Lung (tissue), 13 donors: ENCODE results near the gene NLRP5. TPM values are rescaled to one million over a fixed set of nuclear protein-coding genes. Genes with fewer than 3 reads are reported as not detected.

Experiments used
- ATAC-seq: fragments of 200-7000 bp; cut with Tn5 transposase; one replicate; pipeline ENCODE4 v1.9.1; 2020; ENCODE audit warnings: moderate number of reproducible peaks; ENCODE audit not compliant: insufficient read depth, low FRiP score
- DNase-seq, 3 donors: peaks; one replicate each; pipeline ENCODE4 v3.0.0-alpha.2; 2013 to 2017
- H3K27ac ChIP-seq, 2 donors: one replicate each; pipeline ENCODE4 v1.5.1; 2013; ENCODE audit warnings: mild to moderate bottlenecking in 2 of 2, moderate library complexity in 2 of 2, control low read depth in 1 of 2, inconsistent platforms in 1 of 2, low read depth in 1 of 2, low read length in 1 of 2
- H3K27me3 ChIP-seq, 3 donors: one replicate each; pipeline ENCODE4 v1.5.1; 2013; ENCODE audit warnings: low read length in 2 of 3; ENCODE audit not compliant: control insufficient read depth in 3 of 3, insufficient read depth in 3 of 3
- H3K36me3 ChIP-seq, 4 donors: one replicate each; pipeline ENCODE4 v1.5.1; 2013; ENCODE audit warnings: low read length in 4 of 4, mild to moderate bottlenecking in 1 of 4, moderate library complexity in 1 of 4; ENCODE audit not compliant: control insufficient read depth in 4 of 4, insufficient read depth in 4 of 4
- H3K4me1 ChIP-seq, 5 donors: one replicate each; pipeline ENCODE4 v1.5.1; 2013; ENCODE audit warnings: low read length in 5 of 5, mild to moderate bottlenecking in 2 of 5, moderate library complexity in 1 of 5; ENCODE audit not compliant: control insufficient read depth in 5 of 5, insufficient read depth in 5 of 5
- H3K4me3 ChIP-seq: one replicate; pipeline ENCODE4 v1.5.1; 2013; ENCODE audit warnings: mild to moderate bottlenecking, control low read depth, moderate library complexity
- H3K9ac ChIP-seq, 2 donors: one replicate each; pipeline ENCODE4 v1.5.1; 2013; ENCODE audit warnings: low read length in 2 of 2, control low read depth in 1 of 2; ENCODE audit not compliant: insufficient read depth in 1 of 2
- H3K9me3 ChIP-seq, 4 donors: one replicate each; pipeline ENCODE4 v1.5.1; 2013; ENCODE audit warnings: low read length in 3 of 4, mild to moderate bottlenecking in 1 of 4, moderate library complexity in 1 of 4; ENCODE audit not compliant: control insufficient read depth in 4 of 4, insufficient read depth in 3 of 4
- WGBS, 2 donors: extraction: QIAGEN DNeasy Blood & Tissue Kit; methylation state at CpG; one replicate each; pipeline ENCODE4 v1.1.7; 2013; 5-methylcytosine and 5-hydroxymethylcytosine counted together
- polyA plus RNA-seq, 2 donors: library from polyadenylated mRNA; stranded (reverse); fragments of 200-250 nt; gene quantifications; one replicate each; pipeline ENCODE4 v1.2.1, GENCODE V29; 2013
- small RNA-seq: library from RNA; depleted of rRNA; stranded (forward); fragments of <200 nt; gene quantifications from one replicate; pipeline ENCODE3, GENCODE V24; 2014; ENCODE audit warnings: low replicate concordance
- total RNA-seq, 2 donors: library from RNA; depleted of rRNA in 1 of 2; stranded (reverse); fragments of >200 nt in 1 of 2; gene quantifications; one replicate each; pipeline ENCODE4 v1.2.1, GENCODE V29; 2014 to 2021
- TF ChIP-seq, protein P1 (sequence below): IDR thresholded peaks from 2 replicates; pipeline ENCODE4 v1.5.1; 2012; ENCODE audit warnings: mild to moderate bottlenecking; ENCODE audit errors: control extremely low read depth, extremely low read depth
- donor health status: control.
- donor health status: control.
- donor health status: Bipolar disorder and iron deficiency.
- donor health status: healthy.
- donor health status: DM: yes; HTN: yes; CAD: no.

NLRP5 gene
- total and polyA plus RNA-seq, 4 donors, result not detected

DNA sequence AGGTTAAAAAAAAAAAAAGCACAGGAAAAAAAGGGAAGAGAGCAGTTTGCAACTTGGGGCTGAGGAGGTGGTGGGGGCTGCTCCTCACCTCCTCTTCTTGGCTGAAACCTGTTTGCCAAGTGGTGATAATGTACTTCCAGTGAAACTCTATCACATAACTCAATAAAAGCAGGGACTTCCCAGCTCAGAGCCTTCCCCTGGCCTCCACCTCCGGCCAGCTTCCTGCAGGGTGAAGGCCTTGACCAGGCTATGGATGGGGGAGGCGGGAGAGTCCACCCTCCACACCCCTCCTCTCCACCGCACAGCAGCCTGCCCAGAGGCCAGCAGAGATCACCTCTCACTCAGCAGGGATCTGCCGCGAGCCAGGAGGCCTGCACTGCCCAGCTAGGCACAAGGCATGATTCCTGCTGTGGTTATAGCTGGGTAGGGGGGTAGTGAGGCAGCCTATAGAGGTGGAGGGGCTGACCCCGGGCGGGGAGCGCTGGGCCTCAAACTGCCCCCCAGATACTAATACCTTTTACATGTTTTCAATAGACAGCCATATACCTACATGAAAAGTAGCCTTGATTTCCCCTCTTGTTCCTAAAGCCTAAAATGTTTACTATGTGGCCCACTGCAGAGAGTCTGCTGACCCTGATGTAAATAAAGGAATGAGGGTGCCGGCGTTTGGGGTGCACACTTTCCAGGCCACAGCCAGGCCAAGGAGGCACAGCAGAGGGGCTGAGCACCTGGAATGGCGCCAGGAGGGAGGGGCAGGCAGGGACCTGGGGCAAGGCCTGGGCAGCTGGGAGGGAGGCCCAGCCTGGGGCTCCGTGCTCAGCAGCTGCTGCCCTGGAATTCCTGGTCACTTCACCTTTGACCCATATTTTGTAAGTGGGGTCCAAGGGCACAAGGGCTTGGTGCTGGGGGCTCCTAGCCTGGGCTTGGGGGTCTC lies 124.2 kb downstream of the NLRP5 start:
- Histone ChIP-seq H3K4me1 (peaks cover 28 to 60% (median 49%) of the 10 kb centered on the region in 5 donors), H3K9me3 (no peaks in the 10 kb centered on the region), H3K27me3 (no peaks in the 10 kb centered on the region), H3K36me3 (peaks cover 0 to 6% (median 0%) of the 10 kb centered on the region in 4 donors), H3K9ac (no peak overlapping the region), H3K27ac (peak overlapping the region; percentile 26 to 69), H3K4me3 (no peak overlapping the region)
- ATAC-seq (peak; percentile 28), DNase-seq (peak; percentile 47 to 69 (median 51))
- TF ChIP-seq, protein P1, sequence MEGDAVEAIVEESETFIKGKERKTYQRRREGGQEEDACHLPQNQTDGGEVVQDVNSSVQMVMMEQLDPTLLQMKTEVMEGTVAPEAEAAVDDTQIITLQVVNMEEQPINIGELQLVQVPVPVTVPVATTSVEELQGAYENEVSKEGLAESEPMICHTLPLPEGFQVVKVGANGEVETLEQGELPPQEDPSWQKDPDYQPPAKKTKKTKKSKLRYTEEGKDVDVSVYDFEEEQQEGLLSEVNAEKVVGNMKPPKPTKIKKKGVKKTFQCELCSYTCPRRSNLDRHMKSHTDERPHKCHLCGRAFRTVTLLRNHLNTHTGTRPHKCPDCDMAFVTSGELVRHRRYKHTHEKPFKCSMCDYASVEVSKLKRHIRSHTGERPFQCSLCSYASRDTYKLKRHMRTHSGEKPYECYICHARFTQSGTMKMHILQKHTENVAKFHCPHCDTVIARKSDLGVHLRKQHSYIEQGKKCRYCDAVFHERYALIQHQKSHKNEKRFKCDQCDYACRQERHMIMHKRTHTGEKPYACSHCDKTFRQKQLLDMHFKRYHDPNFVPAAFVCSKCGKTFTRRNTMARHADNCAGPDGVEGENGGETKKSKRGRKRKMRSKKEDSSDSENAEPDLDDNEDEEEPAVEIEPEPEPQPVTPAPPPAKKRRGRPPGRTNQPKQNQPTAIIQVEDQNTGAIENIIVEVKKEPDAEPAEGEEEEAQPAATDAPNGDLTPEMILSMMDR, result no peak
- WGBS, 2 donors, result 21 to 38% methylated on average over 12 of the region's 12 CpGs

Small RNA genes lying within 50 kb of the gene (small RNA-seq; reads per million reads assigned to genes)
- not detected for gene RF00019

Other genes starting within 250 kb of the NLRP5 start
- not detected for gene NLRP9, start 248.4 kb upstream of the NLRP5 start, total RNA-seq
- not detected for gene NLRP9, start 248.4 kb upstream of the NLRP5 start, polyA plus RNA-seq
- not detected for gene RFPL4A, start 227.7 kb upstream of the NLRP5 start, total RNA-seq
- not detected for gene RFPL4A, start 227.7 kb upstream of the NLRP5 start, polyA plus RNA-seq
- gene RFPL4AL1, start 217.7 kb upstream of the NLRP5 start, total RNA-seq, result not detected
- not detected for gene RFPL4AL1, start 217.7 kb upstream of the NLRP5 start, polyA plus RNA-seq
- not detected for gene NLRP11, start 154.8 kb upstream of the NLRP5 start, total RNA-seq
- not detected for gene NLRP11, start 154.8 kb upstream of the NLRP5 start, polyA plus RNA-seq
- gene NLRP4, start 150.2 kb upstream of the NLRP5 start, total RNA-seq, result under 1 TPM in 1 of 2 donors, not detected in 1; 0.11 TPM
- not detected for gene NLRP4, start 150.2 kb upstream of the NLRP5 start, polyA plus RNA-seq
- gene NLRP13, start 54.4 kb upstream of the NLRP5 start, total RNA-seq, result not detected
- not detected for gene NLRP13, start 54.4 kb upstream of the NLRP5 start, polyA plus RNA-seq
- gene NLRP8, start 38.9 kb upstream of the NLRP5 start, total RNA-seq, result not detected
- not detected for gene NLRP8, start 38.9 kb upstream of the NLRP5 start, polyA plus RNA-seq
- 10 to 100 TPM; 27.5 to 44.7 TPM for gene ZNF787, start 134.5 kb downstream of the NLRP5 start, total RNA-seq
- gene ZNF787, start 134.5 kb downstream of the NLRP5 start, polyA plus RNA-seq, result 10 to 100 TPM; 29.3 to 35.1 TPM
- gene ZNF444, start 154.5 kb downstream of the NLRP5 start, total RNA-seq, result 10 to 100 TPM; 39.2 to 55.5 TPM
- 10 to 100 TPM; 27.8 to 44.1 TPM for gene ZNF444, start 154.5 kb downstream of the NLRP5 start, polyA plus RNA-seq
- gene GALP, start 189.2 kb downstream of the NLRP5 start, total RNA-seq, result not detected
- gene GALP, start 189.2 kb downstream of the NLRP5 start, polyA plus RNA-seq, result not detected
- gene ZSCAN5B, start 211.0 kb downstream of the NLRP5 start, total RNA-seq, result not detected
- gene ZSCAN5B, start 211.0 kb downstream of the NLRP5 start, polyA plus RNA-seq, result under 1 TPM; 0.05 to 0.08 TPM
- not detected for gene ZSCAN5C, start 215.5 kb downstream of the NLRP5 start, total RNA-seq
- not detected for gene ZSCAN5C, start 215.5 kb downstream of the NLRP5 start, polyA plus RNA-seq